HG03457 (cell line): Measurements from ENCODE around the gene CAPN1.
"Not testable (repeated sequence)": the region's sequence is repeated elsewhere in the genome, so short reads cannot be mapped to it uniquely, and the experiment has no call there.

Experiments
- ATAC-seq: cut with Tn5 transposase; IDR thresholded peaks from one replicate; pipeline ENCODE4 v1.9.1; 2021; ENCODE audit warnings: moderate number of reproducible peaks; ENCODE audit not compliant: unreplicated experiment

CAPN1 gene

GRCh38 chr11:65215441-65216076 lies 33.8 kb downstream of the CAPN1 start:
- no peak for ATAC-seq

- no peak for ATAC-seq
These were observed 35.1 kb downstream of the CAPN1 start for GRCh38 chr11:65216830-65217229.

- ATAC-seq: no peak
These were observed 36.0 kb downstream of the CAPN1 start for GRCh38 chr11:65217441-65218423.

- ATAC-seq: no peak
These were observed 36.7 kb downstream of the CAPN1 start for GRCh38 chr11:65218446-65218845.

GRCh38 chr11:65219930-65220213 lies 38.1 kb downstream of the CAPN1 start:
- ATAC-seq: no peak

GRCh38 chr11:65221026-65221425 lies 39.3 kb downstream of the CAPN1 start:
- no peak for ATAC-seq

GRCh38 chr11:65223011-65223410 lies 41.3 kb downstream of the CAPN1 start:
- ATAC-seq: no peak

- no peak for ATAC-seq
These were observed 43.2 kb downstream of the CAPN1 start for GRCh38 chr11:65224930-65225278.

- ATAC-seq: no peak
These were observed 43.8 kb downstream of the CAPN1 start for GRCh38 chr11:65225279-65226102.

- no peak for ATAC-seq
These were observed 44.3 kb downstream of the CAPN1 start for GRCh38 chr11:65226103-65226442.

- ATAC-seq: no peak
These were observed 46.2 kb downstream of the CAPN1 start for GRCh38 chr11:65227879-65228278.

GRCh38 chr11:65236194-65237059 lies 54.7 kb downstream of the CAPN1 start:
- ATAC-seq: no peak

GRCh38 chr11:65238302-65238701 lies 56.6 kb downstream of the CAPN1 start:
- not testable (repeated sequence) for ATAC-seq

- ATAC-seq: no peak
These were observed 59.4 kb downstream of the CAPN1 start for GRCh38 chr11:65241134-65241533.

- no peak for ATAC-seq
These were observed 60.0 kb downstream of the CAPN1 start for GRCh38 chr11:65241692-65242091.

GRCh38 chr11:65242389-65242788 lies 60.7 kb downstream of the CAPN1 start:
- no peak for ATAC-seq

- ATAC-seq: no peak
These were observed 62.1 kb downstream of the CAPN1 start for GRCh38 chr11:65243797-65244196.

GRCh38 chr11:65245046-65245445 lies 63.3 kb downstream of the CAPN1 start:
- not testable (repeated sequence) for ATAC-seq

- ATAC-seq: no peak
These were observed 64.8 kb downstream of the CAPN1 start for GRCh38 chr11:65246506-65246905.

GRCh38 chr11:65248184-65248710 lies 66.5 kb downstream of the CAPN1 start:
- not testable (repeated sequence) for ATAC-seq
